ENCODE results near the gene PPP3CA. TPM values are rescaled to one million over a fixed set of nuclear protein-coding genes. Genes with fewer than 3 reads are reported as not detected.

The PPP3CA gene
- total and polyA plus RNA-seq, 2 of the 13 experiments (the other 11 are each of a cell fraction or from before 2014, with no cell fraction given): 4.8 to 13.2 TPM

GRCh38 chr4:101355767-101356702, 8.7 kb upstream of the PPP3CA start:
- WGBS (ENCODE audit: low lambda C conversion rate): 5% methylated on average over 8 of the region's 8 CpGs
- H2AFZ ChIP-seq (ENCODE audit: low read length): peak overlapping the region; percentile 49
- CTCF ChIA-PET (ENCODE audit: low intra/inter-chr PET ratio, low total read pairs): no interaction called here
- peak overlapping the region; percentile 40 for H3K9ac ChIP-seq (ENCODE audit: insufficient read depth, low read depth, low read length)
- no peaks in the 10 kb centered on the region for H4K20me1 ChIP-seq (ENCODE audit: insufficient read depth, low read length)
- H3K4me3 ChIP-seq (replicated peaks in 1 of 3; ENCODE audit: insufficient read depth in 1 of 3, low read depth in 2 of 3, low read length in 3 of 3): peak overlapping the region in 2 of 3 experiments; percentile 31 to 38; a peak in 4 of 6 replicates
- peak; percentile 81 for DNase-seq (ENCODE audit: low spot score)
- no TSS peak for BruUV-seq (replicated peaks)
- intact Hi-C loops (cut with micrococcal nuclease; ENCODE audit: unreplicated experiment): loop anchor here (1.0 kb wide), 1 partner anchor 9 kb away; the partner anchor contains the start of gene PPP3CA
- in situ Hi-C loops (cut with HindIII; ENCODE audit: extremely low pct_ligation_motif_present, low pct_unique_long_range_greater_than_20kb): no loop called here
- H3K9me3 ChIP-seq (ENCODE audit: low read length): no peaks in the 10 kb centered on the region
- POLR2A ChIA-PET: interaction anchor here (0.6 to 2.5 kb wide), 2 partner anchors 9 to 13 kb away, joined by 3 to 17 read pairs; partner anchors contain the start of gene PPP3CA
- H3K27me3 ChIP-seq (ENCODE audit: control insufficient read depth in 1 of 2, insufficient read depth in 2 of 2, low read length in 2 of 2): no peaks in the 10 kb centered on the region
- FAIRE-seq: peak; percentile 50
- peak overlapping the region; percentile 80 for H3K4me2 ChIP-seq (ENCODE audit: low read depth, low read length)
- H3K79me2 ChIP-seq (ENCODE audit: insufficient read depth, low read length): no peaks in the 10 kb centered on the region
- peak overlapping the region; percentile 50 for H3K27ac ChIP-seq (ENCODE audit: extremely low read length, insufficient read depth, low read length)
- H3K4me1 ChIP-seq (ENCODE audit: insufficient read depth, low read length): peaks cover 32% of the 10 kb centered on the region
- ATAC-seq: peak; percentile 98
- no peaks in the 10 kb centered on the region for H3K36me3 ChIP-seq (replicated peaks in 1 of 2; ENCODE audit: control insufficient read depth in 1 of 2, insufficient read depth in 2 of 2, low read length in 2 of 2)
- TF ChIP-seq ZFP90 (CRISPR knock-in tag; IDR thresholded peaks at IDR 0.05; ENCODE audit: borderline replicate concordance): no peak
- TF ChIP-seq HNRNPK (IDR thresholded peaks at IDR 0.05; ENCODE audit: low read depth, low read length, poor library complexity, severe bottlenecking): no peak
- TF ChIP-seq CREM (IDR thresholded peaks at IDR 0.05): peak; percentile 35; the same call in 1 of the 2 replicates
- TF ChIP-seq CREM (CRISPR knock-in tag; IDR thresholded peaks at IDR 0.05): no peak
- TF ChIP-seq FOSL1 (CRISPR knock-in tag; IDR thresholded peaks at IDR 0.05; ENCODE audit: borderline replicate concordance): peak; percentile 85
- TF ChIP-seq HOMEZ (CRISPR knock-in tag; IDR thresholded peaks at IDR 0.05; ENCODE audit: low read depth): peak; percentile 83; the same call in 1 of the 2 replicates
- peak; percentile 51; the same call in 1 of the 2 replicates for TF ChIP-seq SP5 (CRISPR knock-in tag; IDR thresholded peaks at IDR 0.05; ENCODE audit: borderline replicate concordance, low read depth)
- TF ChIP-seq NCOA2 (CRISPR knock-in tag; IDR thresholded peaks at IDR 0.05): peak; percentile 48; the same call in 1 of the 2 replicates
- no peak for TF ChIP-seq SOX6 (IDR thresholded peaks at IDR 0.05)
- TF ChIP-seq SOX6 (CRISPR knock-in tag; IDR thresholded peaks at IDR 0.05): peak; percentile 57
- peak; percentile 47 for TF ChIP-seq MIXL1 (CRISPR knock-in tag; IDR thresholded peaks at IDR 0.05)
- peak; percentile 49; the same call in 1 of the 2 replicates for TF ChIP-seq POGZ (CRISPR knock-in tag; IDR thresholded peaks at IDR 0.05)
- TF ChIP-seq TEAD3 (CRISPR knock-in tag; optimal IDR thresholded peaks at IDR 0.05; ENCODE audit: borderline replicate concordance): peak; percentile 98
- TF ChIP-seq FOSL2 (CRISPR knock-in tag; IDR thresholded peaks at IDR 0.05): peak; percentile 99
- no peak for TF ChIP-seq ATAD3A (CRISPR knock-in tag; IDR thresholded peaks at IDR 0.05)
- TF ChIP-seq, protein P1, sequence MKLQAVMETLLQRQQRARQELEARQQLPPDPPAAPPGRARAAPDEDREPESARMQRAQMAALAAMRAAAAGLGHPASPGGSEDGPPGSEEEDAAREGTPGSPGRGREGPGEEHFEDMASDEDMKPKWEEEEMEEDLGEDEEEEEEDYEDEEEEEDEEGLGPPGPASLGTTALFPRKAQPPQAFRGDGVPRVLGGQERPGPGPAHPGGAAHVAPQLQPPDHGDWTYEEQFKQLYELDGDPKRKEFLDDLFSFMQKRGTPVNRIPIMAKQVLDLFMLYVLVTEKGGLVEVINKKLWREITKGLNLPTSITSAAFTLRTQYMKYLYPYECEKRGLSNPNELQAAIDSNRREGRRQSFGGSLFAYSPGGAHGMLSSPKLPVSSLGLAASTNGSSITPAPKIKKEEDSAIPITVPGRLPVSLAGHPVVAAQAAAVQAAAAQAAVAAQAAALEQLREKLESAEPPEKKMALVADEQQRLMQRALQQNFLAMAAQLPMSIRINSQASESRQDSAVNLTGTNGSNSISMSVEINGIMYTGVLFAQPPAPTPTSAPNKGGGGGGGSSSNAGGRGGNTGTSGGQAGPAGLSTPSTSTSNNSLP (IDR thresholded peaks at IDR 0.05; ENCODE audit: low read depth, low read length): peak; percentile 38; the same call in 1 of the 2 replicates
- no peak for TF ChIP-seq MBD4 (IDR thresholded peaks at IDR 0.05; ENCODE audit: borderline replicate concordance, low read length)
